Effector memory CD4-positive, alpha-beta T cell (primary cell): ENCODE measurements around the gene IPO11.

Experiments used
- DNase-seq, 3 donors: peaks; one replicate each; pipeline ENCODE4 v3.0.0-alpha.2; 2020
- H3K27ac ChIP-seq: 2 replicates; pipeline ENCODE4 v1.7.0; 2013; ENCODE audit warnings: mild to moderate bottlenecking, low read length, moderate library complexity; ENCODE audit not compliant: insufficient read depth, poor library complexity, severe bottlenecking
- H3K27me3 ChIP-seq: replicated peaks from 2 replicates; pipeline ENCODE4 v1.7.0; 2013; ENCODE audit warnings: mild to moderate bottlenecking, low read length; ENCODE audit not compliant: insufficient read depth, control insufficient read depth, poor library complexity, severe bottlenecking
- H3K36me3 ChIP-seq: 2 replicates; pipeline ENCODE4 v1.7.0; 2013; ENCODE audit warnings: mild to moderate bottlenecking, low read length, moderate library complexity; ENCODE audit not compliant: control insufficient read depth, insufficient read depth
- H3K4me1 ChIP-seq: 2 replicates; pipeline ENCODE4 v1.7.0; 2013; ENCODE audit warnings: low read length, mild to moderate bottlenecking; ENCODE audit not compliant: control insufficient read depth, insufficient read depth, poor library complexity, severe bottlenecking
- H3K4me3 ChIP-seq: 2 replicates; pipeline ENCODE4 v1.7.0; 2013; ENCODE audit warnings: low read length, low read depth, mild to moderate bottlenecking; ENCODE audit not compliant: insufficient read depth, poor library complexity, severe bottlenecking
- H3K9me3 ChIP-seq: 2 replicates; pipeline ENCODE4 v1.7.0; 2013; ENCODE audit warnings: mild to moderate bottlenecking, low read length, moderate library complexity; ENCODE audit not compliant: control insufficient read depth

IPO11 gene

DNA sequence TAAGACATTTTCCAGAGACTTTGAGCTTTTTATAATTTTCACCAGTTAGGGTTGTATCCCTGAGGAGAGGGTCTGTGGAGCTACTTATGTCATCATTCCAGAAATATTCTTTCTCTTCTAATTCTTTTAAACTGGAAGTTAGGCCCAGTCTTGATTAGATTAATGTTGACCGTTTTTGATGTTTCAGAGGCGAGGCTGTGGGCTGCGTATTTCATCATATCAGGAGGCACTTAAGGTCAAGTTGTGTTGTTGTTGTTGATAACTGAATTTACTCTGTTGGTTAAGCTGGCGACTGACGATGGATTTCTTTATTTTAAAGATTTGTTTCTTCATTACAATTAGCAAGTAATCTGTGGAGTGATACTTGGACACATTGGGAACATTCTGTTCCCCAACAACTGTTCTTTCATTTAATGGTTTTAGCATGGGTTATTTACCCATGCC lies 20.1 kb downstream of the IPO11 start:
- no peaks in the 10 kb centered on the region for H3K4me1 ChIP-seq
- no peaks in the 10 kb centered on the region for H3K36me3 ChIP-seq
- H3K27ac ChIP-seq: no peak overlapping the region
- no peaks in the 10 kb centered on the region for H3K27me3 ChIP-seq
- no peaks in the 10 kb centered on the region for H3K9me3 ChIP-seq
- H3K4me3 ChIP-seq: no peak overlapping the region
- no peak for DNase-seq

DNA sequence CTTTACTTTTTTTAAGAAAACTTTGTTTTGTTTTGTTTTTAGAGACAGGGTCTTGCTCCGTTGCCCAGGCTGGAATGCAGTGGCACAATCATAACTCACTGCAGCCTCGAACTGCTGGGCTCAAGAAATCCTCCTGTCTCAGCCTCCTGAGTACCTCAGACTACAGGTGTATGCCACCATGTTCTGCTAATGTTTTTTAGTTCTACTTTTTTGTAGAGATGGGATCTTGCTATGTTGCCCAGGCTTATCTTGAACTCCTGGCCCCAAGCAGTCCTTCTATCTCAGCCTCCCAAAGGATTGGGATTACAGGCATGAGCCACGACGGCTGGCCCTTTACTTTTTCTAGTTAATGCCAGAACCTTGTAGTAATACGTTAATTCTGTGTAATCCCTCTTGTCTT lies 36.0 kb downstream of the IPO11 start:
- no peak overlapping the region for H3K27ac ChIP-seq
- H3K36me3 ChIP-seq: peaks cover 24% of the 10 kb centered on the region
- no peaks in the 10 kb centered on the region for H3K9me3 ChIP-seq
- no peak overlapping the region for H3K4me3 ChIP-seq
- no peaks in the 10 kb centered on the region for H3K27me3 ChIP-seq
- DNase-seq: no peak
- no peaks in the 10 kb centered on the region for H3K4me1 ChIP-seq

DNA sequence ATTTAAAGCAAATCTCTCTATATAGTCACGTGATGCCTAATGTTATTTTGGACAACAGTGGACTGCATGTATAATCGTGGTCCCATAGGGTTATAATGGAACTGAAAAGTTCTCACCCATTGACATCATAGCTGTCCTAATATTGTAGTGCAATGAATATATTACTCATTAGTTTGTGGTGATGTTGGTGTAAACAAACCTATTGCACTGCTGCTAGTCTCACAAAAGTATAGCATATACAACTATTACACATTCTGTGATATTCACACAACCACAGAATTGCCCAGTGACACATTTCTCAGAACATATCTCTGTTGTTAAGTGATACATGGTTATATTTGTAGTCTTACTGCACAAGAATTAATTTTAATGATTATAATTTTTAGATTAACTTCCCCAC lies 37.7 kb downstream of the IPO11 start:
- H3K27ac ChIP-seq: no peak overlapping the region
- no peaks in the 10 kb centered on the region for H3K27me3 ChIP-seq
- H3K9me3 ChIP-seq: no peaks in the 10 kb centered on the region
- no peaks in the 10 kb centered on the region for H3K4me1 ChIP-seq
- no peak for DNase-seq
- peaks cover 22% of the 10 kb centered on the region for H3K36me3 ChIP-seq
- no peak overlapping the region for H3K4me3 ChIP-seq

DNA sequence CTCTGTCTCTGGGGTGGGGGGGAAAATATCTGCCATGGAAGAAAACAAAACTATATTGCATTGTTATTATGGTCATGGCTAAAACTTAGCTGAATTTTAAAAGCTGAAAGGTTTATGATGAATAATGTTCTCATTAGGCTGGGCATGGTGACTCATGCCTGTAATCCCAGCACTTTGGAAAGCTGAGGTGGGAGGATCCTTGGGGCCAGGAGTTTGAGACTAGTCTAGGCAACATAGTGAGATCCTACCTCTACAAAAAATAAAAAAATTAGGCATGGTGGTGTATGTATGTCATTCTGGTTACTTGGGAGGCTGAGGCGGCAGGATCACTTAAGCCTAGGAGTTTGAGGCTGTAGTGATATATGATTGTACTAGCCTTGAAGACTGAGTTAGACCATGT lies 44.5 kb downstream of the IPO11 start:
- H3K36me3 ChIP-seq: peaks cover 8% of the 10 kb centered on the region
- no peak overlapping the region for H3K27ac ChIP-seq
- H3K4me3 ChIP-seq: no peak overlapping the region
- no peaks in the 10 kb centered on the region for H3K4me1 ChIP-seq
- no peak for DNase-seq
- no peaks in the 10 kb centered on the region for H3K27me3 ChIP-seq
- no peaks in the 10 kb centered on the region for H3K9me3 ChIP-seq

DNA sequence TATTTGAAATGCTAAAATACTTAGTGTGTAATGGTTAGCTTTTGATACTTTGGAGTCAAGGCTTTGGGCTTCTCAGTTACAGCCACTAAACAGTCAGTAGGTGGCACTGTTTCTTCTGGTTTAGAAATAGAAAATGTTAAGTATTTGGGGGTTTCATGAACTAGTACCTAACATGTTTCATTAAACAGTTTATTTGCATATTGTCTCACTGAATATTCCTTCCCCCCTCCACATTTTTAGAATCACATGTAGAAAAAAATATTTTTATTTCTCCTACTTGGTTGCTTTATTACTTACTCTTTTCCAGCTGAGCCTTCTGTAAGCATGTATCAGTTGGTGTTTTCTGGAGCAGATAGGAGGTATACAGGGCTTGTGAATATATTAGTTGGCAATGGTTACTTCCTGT lies 48.0 kb downstream of the IPO11 start:
- no peaks in the 10 kb centered on the region for H3K27me3 ChIP-seq
- no peak overlapping the region for H3K4me3 ChIP-seq
- H3K36me3 ChIP-seq: no peaks in the 10 kb centered on the region
- H3K9me3 ChIP-seq: no peaks in the 10 kb centered on the region
- DNase-seq: no peak
- H3K4me1 ChIP-seq: no peaks in the 10 kb centered on the region
- H3K27ac ChIP-seq: no peak overlapping the region

DNA sequence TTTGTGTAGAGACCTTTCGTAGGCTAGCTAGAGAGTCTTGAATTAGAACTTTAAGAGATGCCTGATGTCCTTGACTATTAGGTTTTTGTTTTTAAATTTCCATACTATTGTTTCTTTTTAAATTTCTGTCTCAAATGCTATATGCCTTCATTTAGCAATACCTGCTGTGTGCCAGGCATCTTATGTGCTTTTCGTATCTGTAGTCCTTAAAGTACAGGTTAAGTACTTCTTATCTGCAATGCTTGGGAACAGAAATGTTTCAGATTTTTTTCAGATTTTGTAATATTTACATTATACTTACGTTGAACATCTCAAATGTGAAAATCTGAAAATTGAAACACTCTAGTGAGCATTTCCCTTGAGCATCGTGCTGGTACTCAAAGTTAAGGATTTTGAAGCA lies 49.0 kb downstream of the IPO11 start:
- Histone ChIP-seq H3K9me3 (no peaks in the 10 kb centered on the region), H3K4me3 (no peak overlapping the region), H3K27ac (no peak overlapping the region), H3K27me3 (no peaks in the 10 kb centered on the region), H3K36me3 (no peaks in the 10 kb centered on the region), H3K4me1 (no peaks in the 10 kb centered on the region)
- DNase-seq: no peak

DNA sequence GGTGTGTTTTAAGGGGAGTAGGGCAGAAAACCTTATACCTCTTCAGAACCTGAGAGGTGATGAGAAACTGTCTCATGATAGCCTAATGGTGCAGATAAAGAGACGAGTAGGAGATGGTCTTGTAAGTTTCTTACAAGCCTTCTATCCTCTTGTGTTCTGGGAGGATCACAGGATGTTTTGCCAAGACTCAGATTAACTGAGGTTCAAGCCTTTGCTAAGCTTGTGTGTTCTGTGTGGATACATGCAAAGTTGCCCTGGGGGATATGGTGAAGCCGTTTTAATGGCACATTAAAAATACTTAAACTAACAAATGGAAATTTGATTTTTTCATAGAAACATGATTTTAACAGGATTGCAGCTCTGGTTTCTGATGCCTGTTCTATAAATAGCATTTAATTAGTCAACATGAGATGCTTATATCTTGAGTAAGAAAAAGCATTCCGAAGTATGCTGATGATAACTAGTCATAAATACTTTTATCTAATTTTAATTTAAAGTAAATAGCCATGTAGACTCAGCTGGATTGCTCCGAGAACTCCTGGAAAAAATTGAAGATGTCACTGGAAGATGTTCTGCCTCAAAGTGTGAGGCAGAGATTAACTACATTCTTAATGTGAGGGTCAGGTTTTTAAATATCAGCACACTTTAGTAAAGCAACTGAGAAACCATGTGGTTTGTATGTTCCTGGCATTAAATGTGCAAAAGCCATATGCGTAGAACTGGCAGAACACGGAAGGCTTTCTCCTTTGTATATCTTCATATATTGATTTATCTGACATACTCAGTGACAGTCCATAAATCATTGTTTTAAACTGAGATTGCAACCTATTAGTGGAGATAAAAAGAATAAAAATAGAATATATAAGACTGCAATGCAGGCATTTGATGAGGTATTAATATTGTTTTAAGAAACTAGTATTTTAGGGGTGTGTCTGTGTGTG lies 53.7 kb downstream of the IPO11 start:
- DNase-seq: no peak
- Histone ChIP-seq H3K9me3 (no peaks in the 10 kb centered on the region), H3K27ac (no peak overlapping the region), H3K36me3 (peaks cover 13% of the 10 kb centered on the region), H3K4me1 (no peaks in the 10 kb centered on the region), H3K27me3 (no peaks in the 10 kb centered on the region), H3K4me3 (no peak overlapping the region)

DNA sequence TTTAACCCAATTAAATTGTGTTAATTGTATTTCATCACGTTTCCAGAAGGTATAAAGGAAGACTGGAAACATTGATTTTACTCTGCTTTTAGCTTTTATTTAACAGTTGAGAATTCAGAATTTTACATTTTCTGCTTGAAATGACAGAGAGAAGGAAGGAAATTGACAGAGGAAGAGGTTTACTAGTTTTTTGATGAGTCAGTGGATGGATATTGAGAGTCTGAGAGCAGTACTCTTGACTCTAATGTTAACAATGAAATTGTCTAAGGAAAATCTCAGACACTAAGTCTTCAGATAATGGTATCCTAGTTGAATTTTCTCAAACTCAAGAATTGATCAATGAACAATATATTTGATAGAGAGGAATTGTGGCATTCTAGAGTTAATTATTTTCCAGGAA lies 60.6 kb downstream of the IPO11 start:
- Histone ChIP-seq H3K4me3 (no peak overlapping the region), H3K27ac (no peak overlapping the region), H3K4me1 (no peaks in the 10 kb centered on the region), H3K27me3 (no peaks in the 10 kb centered on the region), H3K36me3 (peaks cover 9% of the 10 kb centered on the region), H3K9me3 (no peaks in the 10 kb centered on the region)
- DNase-seq: no peak

DNA sequence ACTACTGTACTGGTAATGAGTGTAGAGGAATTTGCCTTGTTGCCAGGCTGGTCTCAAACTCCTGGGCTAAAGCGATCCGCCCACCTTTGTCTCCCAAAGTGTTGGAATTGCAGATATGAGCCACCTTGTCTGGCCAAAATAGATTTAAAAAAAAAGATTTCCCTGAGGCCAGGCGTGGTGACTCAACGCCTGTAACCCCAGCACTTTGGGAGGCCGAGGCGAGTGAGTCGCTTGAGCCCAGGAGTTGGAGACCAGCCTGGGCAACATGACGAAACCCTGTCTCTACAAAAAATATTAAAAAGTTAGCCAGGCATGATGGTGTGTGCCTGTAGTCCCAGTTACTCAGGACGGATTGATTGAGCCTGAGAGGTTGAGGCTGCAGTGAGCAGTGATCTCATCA lies 62.5 kb downstream of the IPO11 start:
- H3K27me3 ChIP-seq: no peaks in the 10 kb centered on the region
- H3K4me3 ChIP-seq: no peak overlapping the region
- no peak overlapping the region for H3K27ac ChIP-seq
- no peak for DNase-seq
- no peaks in the 10 kb centered on the region for H3K4me1 ChIP-seq
- H3K9me3 ChIP-seq: no peaks in the 10 kb centered on the region
- peaks cover 7% of the 10 kb centered on the region for H3K36me3 ChIP-seq

DNA sequence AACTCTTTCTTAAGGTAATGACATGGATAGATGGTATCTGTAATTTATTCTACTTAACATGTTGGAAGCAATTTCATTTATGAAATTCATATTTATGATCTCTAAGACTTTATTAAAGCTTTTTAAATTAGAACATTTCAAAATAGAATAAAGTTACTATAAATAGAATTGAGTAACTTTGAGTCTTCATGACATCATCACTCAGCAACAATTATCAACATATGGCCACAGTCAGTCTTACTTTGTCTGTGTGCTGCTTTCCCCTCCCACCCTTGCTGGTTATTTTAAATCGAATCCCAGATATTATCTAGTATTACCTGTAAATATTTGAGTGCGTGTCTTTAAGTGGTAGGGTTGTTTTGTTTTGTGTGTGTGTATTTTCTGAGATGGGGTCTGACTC lies 65.2 kb downstream of the IPO11 start:
- Histone ChIP-seq H3K27me3 (no peaks in the 10 kb centered on the region), H3K27ac (no peak overlapping the region), H3K9me3 (no peaks in the 10 kb centered on the region), H3K36me3 (peaks cover 7% of the 10 kb centered on the region), H3K4me3 (no peak overlapping the region), H3K4me1 (no peaks in the 10 kb centered on the region)
- no peak for DNase-seq
